Activated T-cell treated with anti-CD3 and anti-CD28 coated beads, Interleukin-2, amount 50 U/mL, for 48 hours (primary cell): ENCODE data around the gene TPSD1.
"Not testable (repeated sequence)": the region's sequence is repeated elsewhere in the genome, so short reads cannot be mapped to it uniquely, and the experiment has no call there.

Experiments used
- DNase-seq, 2 experiments: peaks; one replicate each; pipeline ENCODE4 v3.0.0-alpha.2; 2020

Gene TPSD1

GRCh38 chr16:1283996-1284616, 28.2 kb downstream of the TPSD1 start:
- no peak for DNase-seq

DNA sequence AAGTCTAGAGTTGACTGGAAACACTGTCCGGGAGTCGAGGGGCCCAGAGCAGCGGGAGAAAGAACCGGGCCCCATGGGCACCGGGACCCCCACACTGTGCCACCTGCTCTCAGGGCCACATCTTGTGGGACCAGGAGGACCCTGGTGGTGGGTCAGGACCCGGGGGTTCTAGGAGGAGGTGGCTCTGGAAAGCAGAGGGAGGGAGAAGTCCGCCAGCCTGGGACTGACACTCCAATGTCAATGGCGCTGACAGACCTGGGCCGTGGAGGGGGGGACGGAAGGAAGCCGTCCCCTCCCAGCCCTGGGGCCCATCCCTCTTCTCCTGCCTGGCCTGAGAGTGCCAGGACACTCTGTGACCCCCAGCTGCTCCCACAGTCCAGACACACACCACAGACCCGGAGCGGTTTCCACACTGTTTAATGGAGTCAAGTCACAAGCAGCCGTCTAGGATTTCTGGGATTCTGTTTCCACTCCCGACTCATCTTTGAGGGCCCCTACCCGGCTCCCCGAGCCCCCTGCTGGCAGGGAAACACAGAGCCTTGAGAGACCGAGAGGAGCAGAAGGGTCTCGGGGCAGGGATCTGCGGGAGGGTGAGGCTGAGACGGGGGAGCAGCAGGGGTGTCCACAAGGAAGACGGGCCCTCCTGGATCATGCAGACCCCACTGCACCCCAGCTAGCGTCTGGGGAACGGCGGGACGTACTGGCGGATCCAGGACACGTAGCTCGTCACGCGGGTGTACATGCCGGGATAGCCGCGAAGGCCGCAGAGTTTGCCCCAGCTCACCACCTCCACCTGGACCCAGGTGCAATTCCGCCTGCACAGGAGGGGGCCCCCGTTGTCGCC, 30.0 kb downstream of the TPSD1 start:
- DNase-seq: no peak

DNA sequence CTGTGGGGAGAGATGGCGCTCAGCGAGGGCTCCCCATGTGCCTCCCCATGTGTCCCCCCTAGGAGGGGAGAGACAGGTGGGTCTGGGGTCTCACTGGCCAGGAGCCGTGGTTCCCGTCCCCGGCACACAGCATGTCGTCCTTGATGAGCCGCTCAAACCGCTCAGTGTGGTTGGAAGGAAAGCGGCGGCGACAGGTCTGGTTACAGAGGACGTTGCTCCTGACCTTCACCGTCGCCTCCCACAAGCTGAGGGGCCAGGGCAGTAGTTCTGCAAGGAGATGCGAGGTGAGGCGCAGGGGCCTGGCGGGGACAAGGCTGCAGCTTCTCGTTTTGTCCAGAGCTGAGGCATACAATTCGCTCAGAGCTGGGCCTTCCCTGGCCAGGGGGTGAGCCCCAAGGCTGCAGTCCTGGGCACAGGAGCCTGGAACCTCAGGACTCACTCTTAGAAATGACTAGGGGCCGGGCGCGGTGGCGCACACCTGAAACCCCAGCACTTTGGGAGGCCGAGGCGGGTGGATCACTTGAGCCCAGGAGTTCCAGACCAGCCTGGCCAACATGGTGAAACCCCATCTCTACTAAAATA, 30.7 kb downstream of the TPSD1 start:
- no peak for DNase-seq

- DNase-seq: no peak
Observed at GRCh38 chr16:1287982-1288670, 32.3 kb downstream of the TPSD1 start.

GRCh38 chr16:1288813-1289476, 33.1 kb downstream of the TPSD1 start:
- DNase-seq: no peak

DNA sequence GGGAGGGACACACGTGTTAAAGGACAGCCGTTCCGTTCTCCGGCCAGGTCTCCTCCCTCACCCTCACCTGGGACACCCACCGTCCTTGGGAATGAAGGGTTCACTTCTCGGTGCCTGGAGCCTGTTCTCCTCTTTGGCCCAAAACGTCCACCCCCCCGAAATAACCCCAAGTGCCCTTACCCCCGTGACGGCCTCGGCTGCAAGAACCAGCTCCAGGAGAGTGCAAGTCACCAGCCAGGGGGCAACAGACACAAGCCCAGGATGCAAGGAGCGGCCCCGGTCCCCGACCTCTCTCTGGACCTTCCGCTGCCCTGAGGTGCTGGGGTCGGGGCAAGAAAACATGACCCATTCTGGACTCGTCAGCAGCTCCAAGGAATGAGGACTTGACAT, 33.6 kb downstream of the TPSD1 start:
- no peak for DNase-seq

DNA sequence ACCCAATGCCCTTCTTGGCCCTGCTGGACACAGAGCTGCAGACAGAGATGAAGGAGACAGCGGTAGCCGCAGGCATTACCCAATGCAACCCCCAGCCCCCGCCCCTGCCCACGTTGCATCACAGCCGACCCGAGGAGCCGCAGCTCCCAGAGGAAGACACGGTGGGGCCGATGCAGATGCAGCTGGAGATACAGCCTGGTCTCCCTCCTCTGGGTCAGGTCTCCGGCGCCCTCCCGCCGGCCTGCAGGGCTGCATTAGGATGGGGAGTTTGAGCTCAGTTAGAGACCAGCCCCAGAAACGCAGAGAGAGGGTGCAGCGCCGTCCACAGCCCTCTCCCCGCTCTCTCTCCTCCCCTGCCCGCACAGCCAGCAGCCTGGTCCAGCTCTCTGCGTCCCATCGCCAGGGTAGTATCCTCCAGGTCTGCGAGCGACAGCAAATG, 34.2 kb downstream of the TPSD1 start:
- DNase-seq: no peak

DNA sequence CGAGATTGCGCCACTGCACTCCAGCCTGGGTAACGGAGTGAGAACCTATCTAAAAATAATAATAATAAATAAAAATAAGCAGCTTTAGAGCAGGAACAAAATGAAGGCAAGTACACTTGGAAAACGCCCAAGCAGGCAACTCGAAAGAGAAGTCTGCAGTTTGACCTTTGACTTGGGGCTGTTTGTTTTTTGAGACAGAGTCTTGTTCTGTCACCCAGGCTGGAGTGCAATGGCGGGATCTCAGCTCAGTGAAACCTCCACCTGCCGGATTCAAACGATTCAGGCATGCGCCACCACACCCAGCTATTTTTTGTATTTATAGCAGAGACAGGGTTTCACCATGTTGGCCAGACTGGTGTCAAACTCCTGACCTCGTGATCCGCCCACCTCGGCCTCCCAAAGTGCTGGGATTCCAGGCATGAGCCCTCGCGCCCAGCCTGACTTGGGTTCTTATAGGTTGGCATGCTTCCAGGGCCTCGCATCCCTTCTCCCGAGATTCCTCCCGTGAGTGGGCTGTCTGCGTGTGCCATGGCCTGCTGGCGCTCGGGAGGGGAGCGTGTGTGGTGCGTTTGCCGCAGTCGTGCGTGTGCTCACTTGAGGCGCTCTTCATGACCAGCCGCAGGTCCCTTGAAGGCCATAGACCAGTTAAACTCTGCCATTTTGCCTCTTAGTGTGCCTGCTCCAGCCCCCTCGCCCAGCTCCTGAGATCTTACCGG, 35.1 kb downstream of the TPSD1 start:
- no peak for DNase-seq

DNA sequence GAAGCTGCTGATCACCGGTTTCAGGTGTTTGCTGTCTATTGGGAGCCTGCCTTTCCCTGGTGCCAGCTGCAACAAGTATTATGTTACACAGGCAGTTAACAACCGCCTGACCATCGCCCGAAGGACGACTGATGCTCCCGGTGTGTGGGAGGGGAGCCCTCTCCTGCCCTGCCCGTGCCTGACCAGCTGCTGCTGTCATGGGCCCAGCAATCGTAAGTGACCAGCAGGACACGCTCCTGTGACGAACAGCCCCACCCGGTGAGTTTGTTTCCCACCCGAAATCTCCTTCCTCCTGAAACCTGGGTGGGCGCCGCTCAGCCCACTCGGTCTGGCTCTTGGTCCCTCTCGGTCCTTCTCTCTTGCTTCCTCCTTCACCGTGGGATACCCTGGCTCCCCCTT, 35.7 kb downstream of the TPSD1 start:
- no peak for DNase-seq

- DNase-seq: not testable (repeated sequence)
Observed at GRCh38 chr16:1292208-1292607, 36.3 kb downstream of the TPSD1 start.

DNA sequence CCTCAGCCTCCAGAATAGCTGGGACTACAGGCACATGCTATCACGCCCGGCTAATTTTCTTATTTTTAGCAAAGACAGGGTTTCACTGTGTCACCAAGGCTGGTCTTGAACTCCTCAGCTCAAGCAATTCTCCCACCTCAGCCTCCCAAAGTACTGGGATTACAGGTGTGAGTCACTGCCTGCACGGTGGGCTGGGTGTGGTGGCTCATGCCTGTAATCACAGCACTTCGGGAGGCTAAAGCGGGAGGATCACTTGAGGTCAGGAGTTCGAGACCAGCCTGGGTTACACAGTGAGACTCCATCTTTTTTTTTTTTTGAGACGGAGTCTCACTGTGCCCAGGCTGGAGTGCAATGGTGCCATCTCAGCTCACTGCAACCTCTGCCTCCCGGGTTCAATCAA, 36.9 kb downstream of the TPSD1 start:
- not testable (repeated sequence) for DNase-seq

GRCh38 chr16:1293921-1294656, 38.2 kb downstream of the TPSD1 start:
- DNase-seq: no peak

DNA sequence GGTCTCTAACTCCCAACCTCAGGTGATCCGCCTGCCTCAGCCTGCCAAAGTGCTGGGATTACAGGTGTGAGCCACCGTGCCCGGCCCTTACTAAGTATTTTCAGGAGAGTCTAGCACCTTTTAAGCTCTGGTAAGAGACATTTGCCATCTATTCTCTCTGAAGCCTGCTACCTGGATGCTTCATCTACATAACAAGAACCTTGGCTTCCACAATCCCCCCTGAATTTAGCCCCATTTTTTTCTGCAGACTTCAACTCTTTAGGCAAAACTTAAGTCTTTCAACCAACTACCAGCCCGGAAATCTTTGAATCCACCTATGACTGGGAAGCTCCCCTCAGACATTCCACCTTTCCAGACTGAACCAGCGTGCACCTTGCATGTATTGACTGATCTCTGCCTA, 39.6 kb downstream of the TPSD1 start:
- no peak for DNase-seq

- not testable (repeated sequence) for DNase-seq
Observed at GRCh38 chr16:1296688-1297017, 40.8 kb downstream of the TPSD1 start.

- peak in 1 of 2 experiments; percentile 43 for DNase-seq
Observed at GRCh38 chr16:1297018-1297696, 41.3 kb downstream of the TPSD1 start.

GRCh38 chr16:1298406-1298805, 42.5 kb downstream of the TPSD1 start:
- DNase-seq: no peak

DNA sequence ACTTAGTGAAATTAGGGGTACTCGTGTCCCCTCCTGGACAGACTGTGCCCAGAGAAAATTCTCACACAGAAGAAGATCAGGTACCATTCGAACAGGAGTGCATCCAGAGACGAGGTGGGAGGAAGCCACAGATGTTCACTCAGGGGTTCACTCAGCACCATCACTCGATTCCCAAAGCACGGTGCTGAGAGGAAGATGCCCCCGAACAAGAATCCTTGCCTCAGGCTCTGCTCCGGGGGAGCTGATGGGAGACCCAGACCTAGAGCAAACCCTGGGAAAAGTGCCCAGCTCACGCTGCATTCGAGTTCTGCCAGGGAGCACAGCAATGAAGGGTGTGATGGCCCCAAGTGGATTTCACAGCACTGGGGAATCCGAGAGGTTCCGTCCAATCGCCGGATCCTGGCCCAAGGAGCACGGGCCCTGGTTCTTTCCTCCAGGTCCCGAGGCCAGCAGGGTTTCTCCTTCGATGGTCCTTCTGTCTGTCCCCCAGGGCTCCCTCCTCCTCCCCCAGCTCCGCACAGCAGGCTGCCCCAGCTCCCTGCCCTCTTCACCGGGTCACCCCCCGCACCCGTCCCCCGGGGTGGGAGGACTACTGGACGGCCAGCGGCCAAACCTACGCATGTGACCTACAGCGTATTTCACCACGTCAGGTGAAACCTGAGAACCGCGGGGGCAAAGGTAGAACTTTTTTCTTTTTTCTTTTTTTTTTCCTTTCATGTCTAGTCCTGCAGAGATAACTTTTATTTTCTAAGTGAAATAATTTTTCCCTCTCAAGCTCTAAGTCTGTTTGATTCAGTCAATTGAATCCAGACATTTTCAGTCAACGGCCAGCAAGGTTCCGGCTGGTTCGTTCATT, 43.4 kb downstream of the TPSD1 start:
- DNase-seq: no peak

- DNase-seq: no peak
Observed at GRCh38 chr16:1299868-1300203, 44.0 kb downstream of the TPSD1 start.

DNA sequence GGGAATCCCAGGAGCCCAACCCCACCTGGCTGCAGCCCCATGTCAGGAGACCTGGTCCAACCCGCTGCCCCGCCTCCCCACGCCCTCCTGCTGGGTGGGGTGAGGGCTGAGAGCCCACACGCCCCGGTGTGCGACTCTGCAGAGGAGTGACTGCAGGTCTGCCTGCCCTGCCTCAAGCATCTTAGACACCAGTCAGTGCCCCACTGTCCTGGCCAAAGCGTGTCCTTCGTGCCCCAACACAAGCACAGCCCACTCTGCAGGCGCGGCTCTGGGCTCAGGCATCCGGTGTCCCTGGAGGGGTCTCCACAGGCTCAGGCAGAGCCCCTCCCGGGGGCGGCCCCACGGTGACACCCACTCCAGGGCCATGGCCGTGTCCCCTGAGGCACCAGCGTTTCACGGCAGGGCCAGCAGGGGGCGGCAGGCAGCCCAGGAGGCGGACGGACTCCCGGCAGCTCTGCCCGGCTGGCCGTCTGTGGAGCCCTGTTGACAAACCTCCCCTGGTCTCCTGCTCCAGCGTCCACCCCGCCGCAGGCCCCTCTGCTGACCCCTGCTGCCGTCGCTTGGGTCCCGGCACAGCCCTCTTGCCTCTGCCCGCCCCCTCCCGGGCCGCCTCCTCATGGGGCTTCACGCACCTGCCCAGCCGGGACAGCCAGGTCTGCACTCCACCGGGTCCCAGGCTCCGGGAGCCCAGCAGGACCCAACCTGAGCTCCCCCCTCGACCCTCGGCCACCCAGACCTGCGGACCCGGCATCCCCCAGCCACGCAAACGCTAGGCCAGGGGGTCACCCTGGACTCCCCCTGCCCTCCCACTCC, 45.0 kb downstream of the TPSD1 start:
- DNase-seq: peak; percentile 86 to 88
